ENCODE measurements around the gene PCDHA2.
"Not testable (repeated sequence)": the region's sequence is repeated elsewhere in the genome, so short reads cannot be mapped to it uniquely, and the experiment has no call there.

The PCDHA2 gene

GRCh38 chr5:140800816-140801493 lies 6.3 kb downstream of the PCDHA2 start, which contains the start of gene PCDHA3:
Gene PCDHA3 (plus strand): TSS chr5:140801057.
- Histone ChIP-seq H3K4ac (ENCODE audit: low read depth, low read length) (no peak within 1 kb of the TSS), H3K4me2 (ENCODE audit: low read length) (no peak within 1 kb of the TSS), H3K9ac (ENCODE audit: low read length) (no peak within 1 kb of the TSS), H3K4me1 (ENCODE audit: control insufficient read depth in 1 of 2, insufficient read depth in 2 of 2, low read length in 2 of 2) (no peaks in the 10 kb centered on the region), H3K18ac (ENCODE audit: low read length) (no peak within 1 kb of the TSS), H3K79me2 (ENCODE audit: control insufficient read depth, insufficient read depth, low read length, poor library complexity) (no peaks in the 10 kb centered on the region), H2BK5ac (ENCODE audit: low read depth, low read length, poor library complexity) (no peak within 1 kb of the TSS), H3K14ac (ENCODE audit: low read length) (no peak within 1 kb of the TSS), H4K12ac (ENCODE audit: low read depth, low read length) (no peak within 1 kb of the TSS), H2BK12ac (ENCODE audit: low read length) (no peak within 1 kb of the TSS), H4K91ac (ENCODE audit: low read depth, low read length) (no peak within 1 kb of the TSS), H3K23ac (ENCODE audit: low read length) (no peak within 1 kb of the TSS), H2AFZ (ENCODE audit: insufficient read depth, low read length, poor library complexity) (no peak within 1 kb of the TSS), H3K9me3 (ENCODE audit: insufficient read depth, low read depth, low read length) (peaks cover 24% of the 10 kb centered on the region), H3K27ac (ENCODE audit: low read depth, low read length) (no peak within 1 kb of the TSS), H2BK120ac (ENCODE audit: insufficient read depth, low read length, poor library complexity) (no peak within 1 kb of the TSS), H2AK5ac (ENCODE audit: low read length) (no peak within 1 kb of the TSS), H3K4me3 (ENCODE audit: low read depth, low read length) (no peak within 1 kb of the TSS), H3K79me1 (ENCODE audit: low read length) (no peaks in the 10 kb centered on the region), H3K27me3 (ENCODE audit: insufficient read depth, low read length) (no peaks in the 10 kb centered on the region), H4K8ac (ENCODE audit: low read depth, low read length) (no peak within 1 kb of the TSS), H3K36me3 (ENCODE audit: control insufficient read depth in 1 of 2, insufficient read depth in 2 of 2, low read length in 2 of 2) (peaks cover 2 to 10% of the 10 kb centered on the region in 2 experiments)
- DNase-seq = no peak
- no CpG with 5 or more reads among the region's 29 CpGs for WGBS (ENCODE audit: extremely low coverage, insufficient coverage, insufficient read length)

- Histone ChIP-seq H3K14ac (ENCODE audit: low read length) (no peak overlapping the region), H2AK5ac (ENCODE audit: low read length) (no peak overlapping the region), H2BK12ac (ENCODE audit: low read length) (no peak overlapping the region), H3K27ac (ENCODE audit: low read depth, low read length) (no peak overlapping the region), H3K79me2 (ENCODE audit: control insufficient read depth, insufficient read depth, low read length, poor library complexity) (no peaks in the 10 kb centered on the region), H3K23ac (ENCODE audit: low read length) (no peak overlapping the region), H3K36me3 (ENCODE audit: control insufficient read depth in 1 of 2, insufficient read depth in 2 of 2, low read length in 2 of 2) (peaks cover 1 to 9% of the 10 kb centered on the region in 2 experiments), H3K9ac (ENCODE audit: low read length) (no peak overlapping the region), H4K8ac (ENCODE audit: low read depth, low read length) (no peak overlapping the region), H2BK5ac (ENCODE audit: low read depth, low read length, poor library complexity) (no peak overlapping the region), H3K9me3 (ENCODE audit: insufficient read depth, low read depth, low read length) (peaks cover 21% of the 10 kb centered on the region), H2AFZ (ENCODE audit: insufficient read depth, low read length, poor library complexity) (no peak overlapping the region), H3K4me2 (ENCODE audit: low read length) (no peak overlapping the region), H3K4ac (ENCODE audit: low read depth, low read length) (no peak overlapping the region), H3K27me3 (ENCODE audit: insufficient read depth, low read length) (no peaks in the 10 kb centered on the region), H3K4me3 (ENCODE audit: low read depth, low read length) (no peak overlapping the region), H3K79me1 (ENCODE audit: low read length) (no peaks in the 10 kb centered on the region), H2BK120ac (ENCODE audit: insufficient read depth, low read length, poor library complexity) (no peak overlapping the region), H4K12ac (ENCODE audit: low read depth, low read length) (no peak overlapping the region), H3K18ac (ENCODE audit: low read length) (no peak overlapping the region), H4K91ac (ENCODE audit: low read depth, low read length) (no peak overlapping the region), H3K4me1 (ENCODE audit: control insufficient read depth in 1 of 2, insufficient read depth in 2 of 2, low read length in 2 of 2) (no peaks in the 10 kb centered on the region)
- DNase-seq = no peak
- WGBS (ENCODE audit: extremely low coverage, insufficient coverage, insufficient read length) = no CpG with 5 or more reads among the region's 16 CpGs
These were observed 6.8 kb downstream of the PCDHA2 start for GRCh38 chr5:140801494-140801841.

DNA sequence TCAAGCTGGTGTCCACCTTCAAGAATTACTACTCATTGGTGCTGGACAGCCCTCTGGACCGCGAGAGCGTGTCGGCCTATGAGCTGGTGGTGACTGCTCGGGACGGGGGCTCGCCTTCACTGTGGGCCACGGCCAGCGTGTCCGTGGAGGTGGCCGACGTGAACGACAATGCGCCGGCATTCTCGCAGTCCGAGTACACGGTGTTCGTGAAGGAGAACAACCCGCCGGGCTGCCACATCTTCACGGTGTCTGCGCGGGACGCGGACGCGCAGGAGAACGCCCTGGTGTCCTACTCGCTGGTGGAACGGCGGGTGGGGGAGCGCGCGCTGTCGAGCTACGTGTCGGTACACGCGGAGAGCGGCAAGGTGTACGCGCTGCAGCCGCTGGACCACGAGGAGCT lies 7.7 kb downstream of the PCDHA2 start:
- not testable (repeated sequence) for H2AFZ ChIP-seq (ENCODE audit: insufficient read depth, low read length, poor library complexity); H3K79me2 ChIP-seq (ENCODE audit: control insufficient read depth, insufficient read depth, low read length, poor library complexity); H3K27ac ChIP-seq (ENCODE audit: low read depth, low read length); H2BK120ac ChIP-seq (ENCODE audit: insufficient read depth, low read length, poor library complexity); H3K14ac ChIP-seq (ENCODE audit: low read length); H3K36me3 ChIP-seq (ENCODE audit: control insufficient read depth in 1 of 2, insufficient read depth in 2 of 2, low read length in 2 of 2); H3K18ac ChIP-seq (ENCODE audit: low read length); H2BK5ac ChIP-seq (ENCODE audit: low read depth, low read length, poor library complexity); H4K12ac ChIP-seq (ENCODE audit: low read depth, low read length); H4K91ac ChIP-seq (ENCODE audit: low read depth, low read length); H3K4me3 ChIP-seq (ENCODE audit: low read depth, low read length); H3K4me1 ChIP-seq (ENCODE audit: control insufficient read depth in 1 of 2, insufficient read depth in 2 of 2, low read length in 2 of 2); H3K4me2 ChIP-seq (ENCODE audit: low read length); H2BK12ac ChIP-seq (ENCODE audit: low read length); H3K79me1 ChIP-seq (ENCODE audit: low read length); H3K9ac ChIP-seq (ENCODE audit: low read length); H4K8ac ChIP-seq (ENCODE audit: low read depth, low read length); H2AK5ac ChIP-seq (ENCODE audit: low read length); H3K23ac ChIP-seq (ENCODE audit: low read length); H3K27me3 ChIP-seq (ENCODE audit: insufficient read depth, low read length); H3K4ac ChIP-seq (ENCODE audit: low read depth, low read length); DNase-seq
- WGBS (ENCODE audit: extremely low coverage, insufficient coverage, insufficient read length) = no CpG with 5 or more reads among the region's 45 CpGs
- H3K9me3 ChIP-seq (ENCODE audit: insufficient read depth, low read depth, low read length) = peaks cover 15% of the 10 kb centered on the region

DNA sequence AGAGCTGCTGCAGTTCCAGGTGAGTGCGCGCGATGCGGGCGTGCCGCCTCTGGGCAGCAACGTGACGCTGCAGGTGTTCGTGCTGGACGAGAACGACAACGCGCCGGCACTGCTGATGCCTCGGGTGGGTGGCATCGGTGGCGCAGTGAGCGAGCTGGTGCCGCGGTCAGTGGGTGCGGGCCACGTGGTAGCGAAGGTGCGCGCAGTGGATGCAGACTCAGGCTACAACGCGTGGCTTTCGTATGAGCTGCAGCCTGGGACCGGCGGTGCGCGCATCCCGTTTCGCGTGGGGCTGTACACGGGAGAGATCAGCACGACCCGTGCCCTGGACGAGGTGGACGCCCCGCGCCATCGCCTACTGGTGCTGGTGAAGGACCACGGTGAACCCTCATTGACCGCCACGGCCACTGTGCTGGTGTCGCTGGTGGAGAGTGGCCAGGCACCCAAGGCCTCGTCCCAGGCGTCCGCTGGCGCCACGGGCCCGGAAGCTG lies 8.2 kb downstream of the PCDHA2 start:
- DNase-seq = no peak
- no peak overlapping the region for H3K4ac ChIP-seq (ENCODE audit: low read depth, low read length)
- H4K8ac ChIP-seq (ENCODE audit: low read depth, low read length) = no peak overlapping the region

More for the DNA sequence above, 8.2 kb downstream of the PCDHA2 start:
- Histone ChIP-seq H2BK120ac (ENCODE audit: insufficient read depth, low read length, poor library complexity) (no peak overlapping the region), H3K23ac (ENCODE audit: low read length) (no peak overlapping the region), H2AK5ac (ENCODE audit: low read length) (no peak overlapping the region), H3K27me3 (ENCODE audit: insufficient read depth, low read length) (no peaks in the 10 kb centered on the region), H3K36me3 (ENCODE audit: control insufficient read depth in 1 of 2, insufficient read depth in 2 of 2, low read length in 2 of 2) (peaks cover 0 to 6% of the 10 kb centered on the region in 2 experiments), H2BK5ac (ENCODE audit: low read depth, low read length, poor library complexity) (no peak overlapping the region), H3K79me2 (ENCODE audit: control insufficient read depth, insufficient read depth, low read length, poor library complexity) (no peaks in the 10 kb centered on the region), H3K79me1 (ENCODE audit: low read length) (peaks cover 2% of the 10 kb centered on the region), H2AFZ (ENCODE audit: insufficient read depth, low read length, poor library complexity) (no peak overlapping the region), H2BK12ac (ENCODE audit: low read length) (no peak overlapping the region), H3K4me3 (ENCODE audit: low read depth, low read length) (peak overlapping the region; percentile 6), H4K91ac (ENCODE audit: low read depth, low read length) (no peak overlapping the region), H3K9me3 (ENCODE audit: insufficient read depth, low read depth, low read length) (peaks cover 15% of the 10 kb centered on the region), H3K4me1 (ENCODE audit: control insufficient read depth in 1 of 2, insufficient read depth in 2 of 2, low read length in 2 of 2) (no peaks in the 10 kb centered on the region), H4K12ac (ENCODE audit: low read depth, low read length) (no peak overlapping the region), H3K27ac (ENCODE audit: low read depth, low read length) (no peak overlapping the region), H3K9ac (ENCODE audit: low read length) (no peak overlapping the region), H3K18ac (ENCODE audit: low read length) (no peak overlapping the region), H3K4me2 (ENCODE audit: low read length) (no peak overlapping the region), H3K14ac (ENCODE audit: low read length) (no peak overlapping the region)
- no CpG with 5 or more reads among the region's 53 CpGs for WGBS (ENCODE audit: extremely low coverage, insufficient coverage, insufficient read length)
